Activated naive CD4-positive, alpha-beta T cell treated with anti-CD3 and anti-CD28 coated beads, Interleukin-2, amount 10 ng/mL, durations not matched to agents 7 days and 5 days (primary cell): ENCODE data around the gene KCNMB4.

ENCODE experiments used
- CTCF ChIA-PET: fragments of 350-600 bp; sonication (Branson Sonifier 250); formaldehyde crosslinking; loops from one replicate; lab custom pipeline; 2021; ENCODE audit warnings: antibody characterized with exemption; lab: Charles Lee
- DNase-seq: peaks from one replicate; pipeline ENCODE4 v3.0.0-alpha.2; 2020
- H3K27ac Mint-ChIP-seq: one replicate; pipeline ENCODE4 v1.8.0; 2021; ENCODE audit warnings: mild to moderate bottlenecking, moderate library complexity, mixed read lengths
- H3K27me3 Mint-ChIP-seq: one replicate; pipeline ENCODE4 v1.8.0; 2021; ENCODE audit warnings: mild to moderate bottlenecking, mixed read lengths
- H3K36me3 Mint-ChIP-seq: one replicate; pipeline ENCODE4 v1.8.0; 2021; ENCODE audit warnings: mixed read lengths
- H3K4me1 Mint-ChIP-seq: one replicate; pipeline ENCODE4 v1.8.0; 2021; ENCODE audit warnings: mixed read lengths
- H3K4me3 Mint-ChIP-seq: one replicate; pipeline ENCODE4 v1.8.0; 2021; ENCODE audit warnings: mild to moderate bottlenecking, moderate library complexity, mixed read lengths
- H3K9me3 Mint-ChIP-seq: one replicate; pipeline ENCODE4 v1.8.0; 2021; ENCODE audit warnings: mixed read lengths

The KCNMB4 gene

DNA sequence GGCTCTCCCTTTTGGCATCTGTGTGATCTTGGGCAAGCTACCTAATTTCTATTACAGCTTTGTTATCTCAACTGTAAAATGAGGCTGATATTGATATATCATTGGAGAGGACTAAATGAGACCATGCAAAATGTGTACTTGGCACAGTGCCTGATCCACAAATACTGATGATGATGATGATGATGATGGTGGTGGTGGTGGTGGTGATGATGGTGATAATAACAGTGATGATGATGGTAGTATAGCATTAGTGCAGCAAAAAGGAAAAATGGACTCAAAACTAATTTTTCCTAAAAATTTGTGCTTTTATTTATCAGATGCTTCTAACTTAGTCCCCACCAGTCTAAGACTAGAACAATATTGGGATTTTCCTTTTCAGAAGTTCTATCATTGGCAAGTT, 70.7 kb downstream of the KCNMB4 start:
- Mint-ChIP-seq H3K27me3 (no peaks in the 10 kb centered on the region), H3K4me1 (no peaks in the 10 kb centered on the region), H3K27ac (no peak overlapping the region), H3K36me3 (no peaks in the 10 kb centered on the region), H3K4me3 (no peak overlapping the region), H3K9me3 (no peaks in the 10 kb centered on the region)
- DNase-seq, result no peak
- CTCF ChIA-PET, result no interaction called here

DNA sequence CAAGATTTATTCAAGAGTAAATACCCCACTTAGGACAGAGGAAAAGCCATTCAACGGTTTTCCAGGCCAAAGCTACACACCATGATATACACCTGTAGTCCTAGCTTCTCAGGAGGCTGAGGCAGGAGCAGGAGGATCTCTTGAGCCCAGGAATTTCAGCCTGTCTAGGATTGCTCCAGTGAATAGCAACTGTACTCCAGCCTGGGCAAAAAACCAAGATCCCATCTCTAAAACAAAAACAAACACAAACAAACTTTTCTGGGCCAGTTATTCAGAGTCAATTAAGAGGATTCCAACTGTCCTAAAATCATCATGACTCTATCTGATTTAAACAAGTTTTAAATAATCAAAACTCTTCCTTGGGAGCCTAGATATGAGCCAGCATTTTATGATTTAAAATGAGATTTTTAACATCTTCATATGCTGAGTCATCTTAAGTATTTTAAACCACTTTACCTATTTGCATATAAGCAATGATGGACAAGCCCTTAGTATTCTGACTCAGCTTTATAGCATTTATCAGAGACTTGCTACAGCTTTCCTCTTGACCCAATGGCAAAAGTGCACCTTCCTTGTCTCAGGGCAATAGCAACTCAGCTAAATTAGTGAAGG, 77.1 kb downstream of the KCNMB4 start:
- CTCF ChIA-PET, result no interaction called here
- Mint-ChIP-seq H3K9me3 (no peaks in the 10 kb centered on the region), H3K27ac (no peak overlapping the region), H3K36me3 (no peaks in the 10 kb centered on the region), H3K27me3 (no peaks in the 10 kb centered on the region), H3K4me3 (no peak overlapping the region), H3K4me1 (no peaks in the 10 kb centered on the region)
- no peak for DNase-seq

DNA sequence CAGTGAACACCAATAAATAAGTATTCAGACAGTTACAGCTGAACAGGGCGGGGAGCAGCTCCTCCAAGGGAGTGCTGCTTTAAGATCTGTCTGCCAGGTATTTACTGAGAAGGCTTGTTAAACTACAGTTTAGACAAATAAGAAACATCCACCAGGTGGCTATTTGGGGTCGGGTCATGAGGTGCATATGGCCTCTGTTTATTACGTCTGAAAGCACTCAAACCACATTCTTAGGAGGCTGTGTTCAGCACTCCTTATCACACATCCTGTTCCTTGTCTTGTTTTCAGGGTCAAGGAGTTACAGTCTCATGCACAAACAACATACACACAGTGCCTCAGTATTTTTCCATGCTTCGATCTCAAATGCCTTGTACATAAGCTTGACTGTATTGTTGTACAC, 78.8 kb downstream of the KCNMB4 start:
- CTCF ChIA-PET, result no interaction called here
- no peak overlapping the region for H3K4me3 Mint-ChIP-seq
- no peaks in the 10 kb centered on the region for H3K36me3 Mint-ChIP-seq
- no peak overlapping the region for H3K27ac Mint-ChIP-seq
- no peaks in the 10 kb centered on the region for H3K27me3 Mint-ChIP-seq
- DNase-seq, result no peak
- H3K4me1 Mint-ChIP-seq, result no peaks in the 10 kb centered on the region
- H3K9me3 Mint-ChIP-seq, result peaks cover 5% of the 10 kb centered on the region

DNA sequence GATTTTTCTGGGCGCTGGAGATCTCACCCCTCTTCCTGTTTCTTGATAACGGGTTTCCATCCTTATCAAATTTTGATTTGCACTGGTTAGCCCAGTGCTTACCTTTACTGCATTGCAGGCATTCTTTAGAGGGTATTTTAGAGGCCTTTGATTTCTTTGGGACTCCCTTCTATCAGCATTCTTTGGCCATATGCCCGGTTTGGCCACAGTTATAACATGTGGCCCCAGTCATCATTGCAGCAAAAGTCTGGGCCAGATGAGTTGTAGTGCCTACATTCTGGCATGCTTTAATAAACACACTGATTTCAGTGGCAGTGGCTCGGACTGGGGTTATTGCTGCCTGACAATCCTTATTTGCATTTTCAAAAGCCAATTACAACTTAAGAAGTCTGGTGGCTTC, 82.3 kb downstream of the KCNMB4 start:
- Mint-ChIP-seq H3K27ac (no peak overlapping the region), H3K4me1 (no peaks in the 10 kb centered on the region), H3K27me3 (no peaks in the 10 kb centered on the region), H3K36me3 (no peaks in the 10 kb centered on the region), H3K4me3 (no peak overlapping the region), H3K9me3 (peaks cover 9% of the 10 kb centered on the region)
- CTCF ChIA-PET, result no interaction called here
- DNase-seq, result no peak

DNA sequence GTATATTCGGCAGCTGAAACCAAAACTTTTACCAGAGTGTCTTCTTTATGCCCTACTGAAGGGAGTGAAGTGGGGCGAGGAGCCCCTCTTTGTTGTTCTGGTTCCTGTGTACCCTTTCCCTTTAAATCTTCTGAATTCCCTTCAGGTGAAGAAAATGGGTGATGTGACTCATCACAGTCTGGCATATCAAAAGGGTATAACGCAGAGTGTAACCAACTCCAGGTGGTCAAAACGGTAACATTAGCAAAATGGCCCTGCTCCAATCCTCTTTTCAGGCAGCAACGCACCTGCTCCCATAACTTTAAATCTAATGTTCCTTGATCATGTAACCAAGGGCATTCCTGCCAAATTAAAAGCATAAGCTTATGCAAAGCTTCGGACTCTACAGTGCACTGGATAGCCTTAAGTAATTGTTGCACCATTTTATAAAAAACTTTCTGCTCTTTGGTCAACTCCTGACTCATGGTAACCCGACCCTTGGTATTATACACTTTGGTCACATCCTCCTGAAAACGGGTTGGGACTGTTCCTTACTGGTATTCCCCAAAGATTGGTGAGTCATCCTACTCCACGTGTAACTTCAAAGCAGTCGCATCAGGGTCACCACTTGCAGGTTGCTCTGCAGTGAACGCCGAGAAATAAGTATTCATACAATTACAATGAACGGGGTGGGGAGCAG, 83.1 kb downstream of the KCNMB4 start:
- H3K27me3 Mint-ChIP-seq, result no peaks in the 10 kb centered on the region
- H3K4me3 Mint-ChIP-seq, result no peak overlapping the region
- DNase-seq, result no peak
- no peaks in the 10 kb centered on the region for H3K4me1 Mint-ChIP-seq
- H3K9me3 Mint-ChIP-seq, result peaks cover 9% of the 10 kb centered on the region
- no peaks in the 10 kb centered on the region for H3K36me3 Mint-ChIP-seq
- CTCF ChIA-PET, result no interaction called here
- no peak overlapping the region for H3K27ac Mint-ChIP-seq

DNA sequence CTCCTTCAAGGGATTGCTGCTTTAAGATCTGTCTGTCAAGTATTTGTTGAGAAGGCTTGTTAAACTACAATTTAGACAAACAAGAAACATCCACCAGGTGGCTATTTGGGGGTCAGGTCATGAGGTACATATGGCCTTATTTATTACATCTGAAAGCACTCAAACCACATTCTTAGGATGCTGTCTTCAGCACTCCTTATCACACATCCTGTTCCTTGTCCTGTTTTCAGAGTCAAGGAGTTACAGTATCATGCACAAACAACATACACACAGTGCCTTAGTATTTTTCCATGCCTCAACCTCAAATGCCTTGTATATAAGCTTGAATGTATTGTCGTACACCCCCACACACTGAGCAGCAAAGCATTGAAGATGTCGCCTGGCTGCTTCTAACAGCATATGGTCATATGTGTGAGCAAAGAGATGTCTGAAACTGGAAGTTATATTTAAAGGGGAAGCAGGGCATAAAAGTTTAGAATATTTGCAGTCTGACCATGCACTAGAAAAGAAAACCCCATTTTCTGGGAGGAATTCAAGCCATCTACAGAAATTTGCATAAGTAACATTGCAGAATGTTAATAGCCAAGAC, 83.8 kb downstream of the KCNMB4 start:
- Mint-ChIP-seq H3K36me3 (no peaks in the 10 kb centered on the region), H3K9me3 (peaks cover 12% of the 10 kb centered on the region), H3K27me3 (no peaks in the 10 kb centered on the region), H3K4me1 (no peaks in the 10 kb centered on the region), H3K27ac (no peak overlapping the region), H3K4me3 (no peak overlapping the region)
- CTCF ChIA-PET, result no interaction called here
- DNase-seq, result no peak

DNA sequence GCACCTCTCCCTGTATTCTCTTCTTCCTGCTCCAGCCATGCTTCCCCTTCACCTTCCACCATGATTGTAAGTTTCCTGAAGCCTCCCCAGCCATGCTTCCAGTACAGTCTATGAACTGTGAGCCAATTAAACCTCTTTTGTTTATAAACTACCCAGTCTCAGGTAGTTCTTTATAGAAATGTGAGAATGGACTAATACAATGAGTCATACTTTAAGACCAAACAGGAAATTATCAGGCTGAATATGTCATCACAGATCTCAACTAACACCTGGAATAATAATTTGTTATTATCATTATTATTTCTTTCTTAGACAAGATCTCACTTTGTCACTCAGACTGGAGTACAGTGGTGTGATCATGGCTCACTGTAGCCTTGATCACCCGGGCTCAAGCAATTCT, 85.4 kb downstream of the KCNMB4 start:
- DNase-seq, result no peak
- CTCF ChIA-PET, result no interaction called here
- no peaks in the 10 kb centered on the region for H3K4me1 Mint-ChIP-seq
- H3K27ac Mint-ChIP-seq, result no peak overlapping the region
- no peaks in the 10 kb centered on the region for H3K27me3 Mint-ChIP-seq
- peaks cover 14% of the 10 kb centered on the region for H3K9me3 Mint-ChIP-seq
- no peaks in the 10 kb centered on the region for H3K36me3 Mint-ChIP-seq
- no peak overlapping the region for H3K4me3 Mint-ChIP-seq

DNA sequence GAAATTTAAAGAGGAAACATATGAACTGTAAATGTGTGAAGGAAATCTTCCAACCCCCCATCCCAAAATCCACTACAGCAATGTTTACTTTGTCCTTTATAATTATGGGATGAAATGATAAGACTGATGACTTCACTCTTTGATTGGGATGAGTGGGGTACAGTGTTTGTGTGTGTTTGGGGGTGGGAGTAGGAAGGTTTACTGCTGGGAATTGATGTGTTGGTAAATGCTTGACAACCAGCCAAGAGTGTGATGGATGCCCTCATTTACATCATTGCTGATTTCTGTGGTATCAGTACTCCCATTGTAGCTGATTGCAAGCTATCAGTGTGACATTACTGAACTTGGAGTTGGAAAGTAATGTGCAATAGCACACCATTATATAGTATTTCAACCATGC, 90.9 kb downstream of the KCNMB4 start:
- H3K36me3 Mint-ChIP-seq, result no peaks in the 10 kb centered on the region
- H3K4me3 Mint-ChIP-seq, result no peak overlapping the region
- H3K27me3 Mint-ChIP-seq, result no peaks in the 10 kb centered on the region
- no peaks in the 10 kb centered on the region for H3K4me1 Mint-ChIP-seq
- CTCF ChIA-PET, result no interaction called here
- DNase-seq, result no peak
- H3K27ac Mint-ChIP-seq, result no peak overlapping the region
- H3K9me3 Mint-ChIP-seq, result peaks cover 5% of the 10 kb centered on the region

DNA sequence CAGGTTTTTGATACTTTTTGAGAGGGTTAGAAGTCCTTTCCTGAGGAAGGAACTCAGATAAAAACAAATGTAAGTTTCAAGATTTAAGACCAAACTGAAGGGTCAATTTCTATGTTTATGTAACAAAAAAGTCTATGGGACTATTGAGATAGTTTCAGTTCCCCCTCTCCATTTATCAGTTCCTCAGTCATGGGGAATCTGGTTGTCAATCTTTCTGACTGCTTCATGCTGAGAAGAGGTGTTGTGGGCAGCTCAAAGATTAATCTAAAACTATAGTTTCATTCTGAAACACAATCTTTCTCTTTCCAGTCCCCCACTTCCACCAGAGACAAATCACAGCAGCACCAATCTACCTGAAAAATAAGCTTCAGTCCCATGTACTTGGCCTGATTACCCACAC, 93.7 kb downstream of the KCNMB4 start:
- Mint-ChIP-seq H3K36me3 (no peaks in the 10 kb centered on the region), H3K4me3 (no peak overlapping the region), H3K9me3 (peaks cover 9% of the 10 kb centered on the region), H3K27me3 (no peaks in the 10 kb centered on the region), H3K27ac (no peak overlapping the region), H3K4me1 (no peaks in the 10 kb centered on the region)
- DNase-seq, result no peak
- CTCF ChIA-PET, result interaction anchor here (0.6 kb wide), 1 partner anchor 30 kb away, joined by 5 read pairs; no protein-coding TSS in a partner anchor

DNA sequence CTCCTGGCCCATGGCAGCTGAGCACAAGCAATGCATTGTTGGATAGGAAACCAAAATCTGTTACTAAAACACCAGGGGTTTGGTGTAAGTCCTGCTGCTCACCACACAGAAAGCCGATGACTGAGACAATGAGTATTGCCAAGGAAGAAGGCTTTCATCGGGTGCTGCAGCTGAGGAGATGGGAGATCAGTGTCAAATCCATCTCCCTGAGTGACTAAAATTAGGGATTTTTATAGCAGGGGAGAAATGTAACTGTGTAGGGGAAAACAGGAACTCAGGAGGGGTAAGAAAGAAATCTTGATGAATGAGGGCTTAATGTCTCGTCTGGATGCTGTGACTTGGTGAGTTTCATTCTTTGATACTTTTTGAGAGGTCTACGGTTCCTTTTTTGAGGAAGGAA, 97.9 kb downstream of the KCNMB4 start:
- no peak for DNase-seq
- Mint-ChIP-seq H3K4me3 (no peak overlapping the region), H3K36me3 (no peaks in the 10 kb centered on the region), H3K9me3 (peaks cover 7% of the 10 kb centered on the region), H3K27me3 (no peaks in the 10 kb centered on the region), H3K27ac (no peak overlapping the region), H3K4me1 (no peaks in the 10 kb centered on the region)
- CTCF ChIA-PET, result no interaction called here

DNA sequence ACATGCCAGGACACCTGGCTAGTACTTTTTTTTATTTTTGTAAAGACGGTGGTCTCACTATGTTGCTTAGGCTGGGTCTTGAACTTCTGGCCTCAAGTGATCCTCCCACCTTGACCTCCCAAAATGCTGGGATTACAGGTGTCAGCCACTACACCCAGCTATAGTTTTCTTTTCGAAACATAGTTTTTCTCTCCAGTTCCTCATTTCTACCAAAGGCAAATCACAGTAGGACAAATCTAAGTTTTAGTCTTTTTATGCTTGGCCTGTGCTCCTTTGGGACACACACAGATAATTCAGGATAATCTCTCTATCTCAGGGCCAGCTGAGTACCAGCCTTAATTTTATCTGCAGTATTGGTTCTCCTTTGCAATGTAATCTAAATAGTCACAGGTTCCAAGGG, 100.7 kb downstream of the KCNMB4 start:
- Mint-ChIP-seq H3K4me1 (no peaks in the 10 kb centered on the region), H3K36me3 (no peaks in the 10 kb centered on the region), H3K9me3 (peaks cover 7% of the 10 kb centered on the region), H3K4me3 (no peak overlapping the region), H3K27ac (no peak overlapping the region), H3K27me3 (no peaks in the 10 kb centered on the region)
- DNase-seq, result no peak
- CTCF ChIA-PET, result no interaction called here

DNA sequence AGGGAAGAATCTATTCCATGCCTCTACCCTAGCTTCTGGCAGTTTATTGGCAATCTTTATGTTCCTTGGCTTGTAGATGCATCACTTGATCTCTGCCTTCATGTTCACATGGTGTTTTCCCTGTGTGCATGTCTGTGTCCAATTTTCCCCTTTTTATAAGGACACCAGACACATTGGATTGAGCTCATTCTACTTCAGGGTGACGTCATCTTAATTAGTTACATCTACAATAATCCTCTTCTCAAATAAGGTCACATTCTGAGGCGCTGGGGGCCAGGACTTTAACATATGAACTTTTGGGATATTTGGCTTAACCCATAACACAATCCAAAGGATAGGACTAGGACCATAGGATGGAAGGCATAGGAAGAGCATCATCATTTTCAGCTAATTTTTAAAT, 101.4 kb downstream of the KCNMB4 start:
- Mint-ChIP-seq H3K4me3 (no peak overlapping the region), H3K9me3 (peaks cover 7% of the 10 kb centered on the region), H3K27me3 (no peaks in the 10 kb centered on the region), H3K4me1 (no peaks in the 10 kb centered on the region), H3K27ac (no peak overlapping the region), H3K36me3 (no peaks in the 10 kb centered on the region)
- CTCF ChIA-PET, result no interaction called here
- no peak for DNase-seq

DNA sequence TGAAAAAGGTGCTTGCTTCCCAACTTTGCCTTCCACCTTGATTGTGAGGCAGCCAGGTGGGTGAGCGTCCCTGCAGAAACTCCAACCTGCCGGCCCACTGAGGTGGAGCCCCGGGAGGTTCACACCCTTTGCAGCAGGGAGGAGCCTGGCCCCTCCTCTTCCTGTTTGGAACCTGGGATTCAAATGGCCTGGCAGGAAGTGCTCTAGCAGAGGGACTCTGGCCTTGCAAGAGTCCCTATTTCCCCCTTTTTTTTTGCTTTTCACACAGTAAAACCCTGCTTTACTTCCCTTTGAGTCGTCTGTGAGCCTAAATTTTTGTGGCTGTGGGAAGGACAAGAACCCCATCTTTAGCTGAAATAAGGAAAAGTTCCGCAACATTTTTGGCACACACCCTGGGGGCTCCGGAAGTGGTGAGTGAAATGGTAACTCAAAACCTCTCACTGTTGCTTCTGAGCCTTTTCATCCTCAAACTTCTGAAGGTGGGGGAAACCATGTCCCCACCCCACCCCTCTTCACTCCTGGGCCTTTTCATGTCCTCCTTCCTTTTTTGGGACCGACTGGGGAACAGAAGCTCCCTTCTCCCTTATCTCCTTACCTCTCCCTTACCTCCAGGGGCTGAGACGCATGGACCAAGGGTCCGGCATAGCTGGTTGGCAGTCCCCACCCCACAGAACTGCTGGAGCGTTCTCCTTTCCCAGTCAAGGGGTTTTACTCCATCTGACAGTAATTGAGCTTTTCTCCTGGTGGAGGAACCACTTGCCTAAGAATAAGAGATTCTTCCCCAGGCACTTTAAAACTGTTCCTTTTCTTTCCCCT, 102.0 kb downstream of the KCNMB4 start:
- Mint-ChIP-seq H3K27me3 (no peaks in the 10 kb centered on the region), H3K27ac (no peak overlapping the region), H3K4me1 (no peaks in the 10 kb centered on the region), H3K4me3 (no peak overlapping the region), H3K36me3 (no peaks in the 10 kb centered on the region), H3K9me3 (peaks cover 7% of the 10 kb centered on the region)
- no peak for DNase-seq
- CTCF ChIA-PET, result no interaction called here

DNA sequence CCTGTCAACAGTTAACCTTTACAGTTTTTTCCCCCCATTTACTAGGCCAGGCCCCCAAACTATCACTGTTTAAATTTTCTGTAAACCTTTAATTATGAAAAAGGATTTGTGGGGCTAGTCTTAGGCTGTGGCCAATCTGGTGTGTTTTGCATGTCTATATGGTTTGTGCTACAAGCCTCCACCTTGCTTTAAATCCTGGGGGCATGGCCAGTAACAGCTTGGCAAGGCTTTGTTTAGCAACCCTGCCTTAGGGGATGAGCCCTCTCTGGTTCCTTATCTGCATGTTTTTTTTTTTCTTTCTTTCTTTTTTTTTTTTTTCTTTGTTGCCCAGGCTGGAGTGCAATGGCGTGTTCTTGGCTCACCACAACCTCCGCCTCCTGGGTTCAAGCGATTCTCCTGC, 102.7 kb downstream of the KCNMB4 start:
- CTCF ChIA-PET, result no interaction called here
- Mint-ChIP-seq H3K27me3 (no peaks in the 10 kb centered on the region), H3K27ac (no peak overlapping the region), H3K4me3 (no peak overlapping the region), H3K9me3 (peaks cover 7% of the 10 kb centered on the region), H3K36me3 (no peaks in the 10 kb centered on the region), H3K4me1 (no peaks in the 10 kb centered on the region)
- DNase-seq, result no peak
